AG04450 (cell line): ENCODE data around the gene WDR4. TPM values are rescaled to one million over a fixed set of nuclear protein-coding genes. Genes with fewer than 3 reads are reported as not detected.

Source experiments
- CTCF ChIA-PET: fragments of 300-600, 350-600 bp; formaldehyde crosslinking; extraction: SDS; loops from one replicate; lab custom pipeline; 2022; ENCODE audit warnings: antibody characterized with exemption, inconsistent platforms; lab: Charles Lee
- POLR2A ChIA-PET: fragments of 350-600 bp; formaldehyde crosslinking; extraction: SDS; loops from one replicate; lab custom pipeline; 2021; ENCODE audit warnings: antibody characterized with exemption, inconsistent platforms; lab: Yijun Ruan, JAX
- DNase-seq: peaks from one replicate; pipeline ENCODE4 v3.0.0-alpha.2; 2011; ENCODE audit warnings: low read depth, low spot score
- H3K27ac ChIP-seq: one replicate; pipeline ENCODE4 v1.5.1; 2012; ENCODE audit warnings: low read depth, low read length, control low read depth
- H3K27me3 ChIP-seq: one replicate; pipeline ENCODE4 v1.6.0; 2012; ENCODE audit warnings: low read length; ENCODE audit not compliant: control insufficient read depth, insufficient read depth
- H3K4me3 ChIP-seq: 2 replicates; pipeline ENCODE4 v1.5.1; 2011; ENCODE audit warnings: mild to moderate bottlenecking, low read depth, low read length, control low read depth
- H3K9me3 ChIP-seq: 2 replicates; pipeline ENCODE4 v1.5.1; 2012; ENCODE audit warnings: low read length; ENCODE audit not compliant: control insufficient read depth, insufficient read depth
- CTCF ChIP-seq: IDR thresholded peaks from 2 replicates; pipeline ENCODE4 v1.5.1; 2011; ENCODE audit warnings: low read depth, low read length, control low read depth, inconsistent platforms
- polyA plus RNA-seq: library from polyadenylated mRNA; depleted of rRNA; stranded (reverse); fragments of >200 nt; gene quantifications from 2 replicates; pipeline ENCODE4 v1.2.3, GENCODE V29; 2011

Gene WDR4
- polyA plus RNA-seq, 1 experiment = 8.9 TPM

GRCh38 chr21:42851812-42852665 is 27.3 kb downstream of the WDR4 start:
- Histone ChIP-seq H3K27me3 (no peaks in the 10 kb centered on the region), H3K9me3 (no peaks in the 10 kb centered on the region; the same call in 1 of the 2 replicates), H3K4me3 (no peak overlapping the region), H3K27ac (no peak overlapping the region)
- ChIA-PET CTCF (no interaction called here), POLR2A (no interaction called here)
- TF ChIP-seq CTCF = no peak
- DNase-seq = no peak

DNA sequence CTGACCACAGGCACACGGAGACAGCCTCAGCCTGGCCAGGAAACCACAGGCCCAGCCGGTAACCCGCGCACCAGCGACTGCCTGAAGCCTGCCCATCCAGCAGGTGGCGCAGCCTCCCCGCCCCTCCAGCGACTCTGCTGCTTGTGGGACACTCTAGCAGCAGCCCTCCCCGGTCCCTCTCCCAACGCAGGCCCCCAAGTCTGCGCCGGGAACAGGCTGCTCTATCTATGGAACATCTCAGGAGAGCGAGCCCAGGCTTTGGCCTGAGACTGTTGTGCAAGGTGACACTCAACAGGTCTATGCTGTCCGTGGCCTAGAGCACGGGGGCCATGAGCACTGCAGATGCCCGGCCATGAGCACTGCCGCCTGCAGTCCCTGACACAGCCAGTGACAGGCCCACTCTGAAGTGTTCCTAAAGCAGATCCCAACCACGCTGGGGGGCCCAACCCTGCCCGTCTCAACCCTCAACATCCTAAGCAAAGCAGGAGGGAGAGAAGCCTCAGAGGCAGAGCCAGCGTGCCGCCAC is 28.4 kb downstream of the WDR4 start:
- H3K27ac ChIP-seq = no peak overlapping the region
- H3K27me3 ChIP-seq = no peaks in the 10 kb centered on the region
- ChIA-PET POLR2A (no interaction called here), CTCF (no interaction called here)
- peak; percentile 35 for TF ChIP-seq CTCF
- no peaks in the 10 kb centered on the region; the same call in 1 of the 2 replicates for H3K9me3 ChIP-seq
- no peak for DNase-seq
- H3K4me3 ChIP-seq = no peak overlapping the region

DNA sequence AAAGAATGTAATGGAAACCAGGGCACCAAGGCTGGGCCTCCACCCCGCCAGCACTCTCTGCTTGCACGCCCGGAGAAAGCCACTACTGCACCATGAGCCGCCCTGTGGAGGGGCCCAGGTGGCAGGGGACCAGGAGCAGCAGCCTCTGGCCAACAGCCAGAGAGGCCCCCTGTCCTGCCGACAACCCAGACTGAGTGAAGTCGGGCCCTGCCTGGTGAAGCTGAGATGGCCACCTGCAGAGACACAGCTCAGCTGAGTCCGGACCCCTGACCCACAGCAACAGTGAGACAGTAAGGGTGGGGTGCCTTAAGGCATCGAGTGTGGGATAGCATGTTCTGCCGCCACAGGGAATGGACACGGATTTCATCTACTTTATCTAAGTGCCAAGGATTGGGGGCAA is 28.9 kb downstream of the WDR4 start:
- no peak overlapping the region for H3K4me3 ChIP-seq
- no peaks in the 10 kb centered on the region; the same call in 1 of the 2 replicates for H3K9me3 ChIP-seq
- ChIA-PET CTCF (interaction anchor here (0.9 kb wide), 1 partner anchor 22 kb away, joined by 3 read pairs; no protein-coding TSS in a partner anchor), POLR2A (no interaction called here)
- H3K27ac ChIP-seq = no peak overlapping the region
- TF ChIP-seq CTCF = no peak
- DNase-seq = no peak
- no peaks in the 10 kb centered on the region for H3K27me3 ChIP-seq

DNA sequence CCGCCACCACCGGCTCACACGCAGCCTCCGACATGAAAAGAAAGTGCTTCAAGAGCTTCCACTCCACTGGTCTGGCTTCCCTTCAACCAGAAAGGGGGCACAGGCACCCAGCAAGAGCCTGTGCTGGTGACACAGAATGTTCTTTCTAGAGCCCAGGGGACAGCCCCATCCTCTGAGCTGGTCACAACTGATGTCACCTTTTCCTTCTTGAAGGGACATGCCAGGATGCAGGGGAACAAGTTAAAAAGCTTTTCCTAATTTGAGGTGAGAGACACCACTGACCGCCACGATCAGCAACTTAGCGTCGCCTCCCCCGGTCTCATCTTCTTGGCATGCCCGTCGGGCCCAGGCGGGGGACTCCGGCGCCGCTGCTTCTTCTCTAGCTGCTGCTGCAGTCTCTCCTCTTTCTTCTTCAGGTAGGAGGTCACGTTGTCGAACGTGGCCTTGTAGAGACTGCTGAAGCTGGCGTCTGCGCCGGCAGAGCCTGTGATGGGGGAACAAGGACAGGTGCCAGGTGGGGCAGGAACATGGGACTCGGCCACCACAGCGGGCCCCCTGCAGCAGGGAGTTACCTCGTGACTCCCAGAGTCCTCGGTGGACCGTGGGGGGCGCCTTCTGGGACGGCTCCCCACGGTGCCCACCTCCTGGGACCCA is 29.5 kb downstream of the WDR4 start:
- Histone ChIP-seq H3K27me3 (no peaks in the 10 kb centered on the region), H3K27ac (no peak overlapping the region), H3K9me3 (no peaks in the 10 kb centered on the region; the same call in 1 of the 2 replicates), H3K4me3 (no peak overlapping the region)
- ChIA-PET CTCF (interaction anchor here (0.9 kb wide), 1 partner anchor 23 kb away, joined by 3 read pairs; no protein-coding TSS in a partner anchor), POLR2A (no interaction called here)
- no peak for TF ChIP-seq CTCF
- no peak for DNase-seq
